Activated CD8-positive, alpha-beta T cell treated with anti-CD3 and anti-CD28 coated beads for 36 hours (primary cell): ENCODE data around the gene MEGF8. TPM values are rescaled to one million over a fixed set of nuclear protein-coding genes. Genes with fewer than 3 reads are reported as not detected.

Source experiments
- ATAC-seq: fragments of 200-7000 bp; cut with Tn5 transposase; one replicate; pipeline ENCODE4 v1.10.0; 2021; ENCODE audit warnings: mild to moderate bottlenecking, moderate library complexity
- CTCF ChIA-PET: fragments of 350-600 bp; sonication (Branson Sonifier 250); formaldehyde crosslinking; loops from one replicate; lab custom pipeline; 2021; ENCODE audit warnings: antibody characterized with exemption; lab: Charles Lee
- POLR2A ChIA-PET: fragments of 350-600 bp; sonication (Branson Sonifier 250); formaldehyde crosslinking; loops from one replicate; lab custom pipeline; 2021; ENCODE audit warnings: antibody characterized with exemption; lab: Charles Lee
- DNase-seq: peaks from one replicate; pipeline ENCODE4 v3.0.0-alpha.2; 2020
- H3K27ac Mint-ChIP-seq: one replicate; pipeline ENCODE4 v1.8.0; 2021; ENCODE audit warnings: mild to moderate bottlenecking, mixed read lengths
- H3K27me3 Mint-ChIP-seq: one replicate; pipeline ENCODE4 v1.8.0; 2021; ENCODE audit warnings: mixed read lengths
- H3K36me3 Mint-ChIP-seq: one replicate; pipeline ENCODE4 v1.8.0; 2021; ENCODE audit warnings: low read depth, mixed read lengths
- H3K4me1 Mint-ChIP-seq: one replicate; pipeline ENCODE4 v1.8.0; 2021; ENCODE audit warnings: low read depth, mixed read lengths
- H3K4me3 Mint-ChIP-seq: one replicate; pipeline ENCODE4 v1.8.0; 2021; ENCODE audit warnings: mild to moderate bottlenecking, moderate library complexity, mixed read lengths
- H3K9me3 Mint-ChIP-seq: one replicate; pipeline ENCODE4 v1.8.0; 2021; ENCODE audit warnings: mixed read lengths
- CTCF ChIP-seq: fragments of 200-600 bp; IDR thresholded peaks from one replicate; pipeline ENCODE4 v1.8.0; 2022; ENCODE audit warnings: antibody characterized with exemption, mild to moderate bottlenecking
- intact Hi-C: fragments of 100-400 bp; cut with micrococcal nuclease; formaldehyde crosslinking; loops from one replicate; pipeline ENCODE4 v1.10.0; 2022
- total RNA-seq, 2 experiments: library from RNA; stranded (reverse); gene quantifications; one replicate each; pipeline ENCODE4 v1.2.3, GENCODE V29; 2021

Gene MEGF8
- total RNA-seq, 2 experiments from 2014 or later, result 7.0 to 8.0 TPM

- H3K27me3 Mint-ChIP-seq, result no peaks in the 10 kb centered on the region
- intact Hi-C loops, result no loop called here
- peaks cover 6% of the 10 kb centered on the region for H3K36me3 Mint-ChIP-seq
- peaks cover 44% of the 10 kb centered on the region for H3K4me1 Mint-ChIP-seq
- ATAC-seq (no peak), DNase-seq (no peak)
- CTCF ChIA-PET, result interaction anchor here (0.6 to 6.7 kb wide), 23 partner anchors 8 to 170 kb away, joined by 3 to 107 read pairs (median 5); partner anchors contain the start of genes ERF, GSK3A, POU2F2 and ZNF526
- POLR2A ChIA-PET, result interaction anchor here (1.5 to 7.5 kb wide), 5 partner anchors 8 to 44 kb away, joined by 3 to 119 read pairs (median 11); partner anchors contain the start of genes ERF and GSK3A
- TF ChIP-seq CTCF, result no peak
- no peak overlapping the region for H3K4me3 Mint-ChIP-seq
- peak overlapping the region; percentile 94 for H3K27ac Mint-ChIP-seq
- H3K9me3 Mint-ChIP-seq, result no peaks in the 10 kb centered on the region
Observed at GRCh38 chr19:42278452-42279154, 46.8 kb upstream of the MEGF8 start.

GRCh38 chr19:42279155-42279901 is 46.1 kb upstream of the MEGF8 start:
- Mint-ChIP-seq H3K27me3 (no peaks in the 10 kb centered on the region), H3K4me3 (no peak overlapping the region), H3K36me3 (peaks cover 6% of the 10 kb centered on the region), H3K27ac (peak overlapping the region; percentile 94), H3K9me3 (no peaks in the 10 kb centered on the region), H3K4me1 (peaks cover 44% of the 10 kb centered on the region)
- ChIA-PET CTCF (interaction anchor here (0.8 to 6.7 kb wide), 35 partner anchors 8 to 171 kb away, joined by 3 to 107 read pairs (median 5); partner anchors contain the start of genes ERF, GSK3A, POU2F2 and ZNF526), POLR2A (interaction anchor here (0.7 to 7.5 kb wide), 10 partner anchors 8 to 419 kb away, joined by 3 to 119 read pairs (median 4); partner anchors contain the start of genes ERF, GSK3A and RPS19)
- peak; percentile 27 for DNase-seq
- no peak for ATAC-seq
- TF ChIP-seq CTCF, result no peak
- intact Hi-C loops, result no loop called here

GRCh38 chr19:42279902-42280814 is 45.3 kb upstream of the MEGF8 start:
- peak; percentile 98 for TF ChIP-seq CTCF
- ChIA-PET POLR2A (interaction anchor here (0.7 to 7.5 kb wide), 11 partner anchors 9 to 420 kb away, joined by 3 to 119 read pairs (median 4); partner anchors contain the start of genes ERF, GSK3A and RPS19), CTCF (interaction anchor here (0.8 to 6.7 kb wide), 35 partner anchors 7 to 172 kb away, joined by 3 to 107 read pairs (median 5); partner anchors contain the start of genes ERF, GSK3A, POU2F2 and ZNF526)
- intact Hi-C loops, result loop anchor here (5.0 to 10.0 kb wide), 2 partner anchors 38 to 145 kb away; partner anchors contain the start of genes GSK3A and POU2F2
- no peak overlapping the region for H3K4me3 Mint-ChIP-seq
- H3K9me3 Mint-ChIP-seq, result no peaks in the 10 kb centered on the region
- DNase-seq (peak; percentile 93), ATAC-seq (peak; percentile 40)
- H3K4me1 Mint-ChIP-seq, result peaks cover 40% of the 10 kb centered on the region
- peaks cover 6% of the 10 kb centered on the region for H3K36me3 Mint-ChIP-seq
- no peaks in the 10 kb centered on the region for H3K27me3 Mint-ChIP-seq
- H3K27ac Mint-ChIP-seq, result peak overlapping the region; percentile 94

- POLR2A ChIA-PET, result interaction anchor here (1.0 to 7.5 kb wide), 6 partner anchors 10 to 80 kb away, joined by 3 to 119 read pairs (median 15); partner anchors contain the start of genes CIC and GSK3A
- Mint-ChIP-seq H3K4me3 (no peak overlapping the region), H3K36me3 (peaks cover 6% of the 10 kb centered on the region), H3K27me3 (no peaks in the 10 kb centered on the region), H3K9me3 (no peaks in the 10 kb centered on the region), H3K27ac (peak overlapping the region; percentile 34), H3K4me1 (peaks cover 43% of the 10 kb centered on the region)
- intact Hi-C loops, result loop anchor here (5.0 to 10.0 kb wide), 2 partner anchors 38 to 146 kb away; partner anchors contain the start of genes GSK3A and POU2F2
- no peak for TF ChIP-seq CTCF
- ATAC-seq, result no peak
- DNase-seq, result peak; percentile 54
- CTCF ChIA-PET, result interaction anchor here (2.0 to 6.7 kb wide), 3 partner anchors 11 to 36 kb away, joined by 9 to 107 read pairs (median 36); partner anchors contain the start of gene GSK3A
Observed at GRCh38 chr19:42280815-42281145, 44.7 kb upstream of the MEGF8 start.
